HCT116 (cell line): ENCODE results near the gene CCDC81. TPM values are rescaled to one million over a fixed set of nuclear protein-coding genes. Genes with fewer than 3 reads are reported as not detected.

ENCODE experiments used
- ATAC-seq: fragments of 200-7000 bp; cut with Tn5 transposase; 2 replicates; pipeline ENCODE4 v1.9.1; 2020; ENCODE audit warnings: mild to moderate bottlenecking, moderate library complexity
- BruUV-seq: library from RNA; stranded (reverse); fragments of 400-500 nt; replicated peaks from 2 replicates; lab custom pipeline; 2021; lab: Mats Ljungman, UMichigan
- CTCF ChIA-PET: fragments of 300-600 bp; sonication (Branson Sonifier 250); formaldehyde crosslinking; loops from one replicate; lab custom pipeline; 2021; ENCODE audit warnings: antibody characterized with exemption; lab: Charles Lee
- POLR2A ChIA-PET: fragments of 300-600, 350-600 bp; sonication (Branson Sonifier 250); formaldehyde crosslinking; loops from one replicate; lab custom pipeline; 2021; ENCODE audit warnings: antibody characterized with exemption; lab: Charles Lee
- RAD21 ChIA-PET, 2 experiments: fragments of 300-600 bp; sonication (Branson Sonifier 250); formaldehyde crosslinking; loops; one replicate each; lab custom pipeline; 2023; ENCODE audit warnings: low total read pairs in 2 of 2; ENCODE audit not compliant: uncharacterized antibody in 2 of 2, unreplicated experiment in 2 of 2, low non-redundant PET in 1 of 2; lab: Charles Lee
- DNase-seq: peaks from one replicate; pipeline ENCODE4 v3.0.0-alpha.2; 2010; ENCODE audit warnings: low read depth, low spot score
- H2AFZ ChIP-seq: fragments of 200-600 bp; shearing (Covaris generic), sonication (generic); 2 replicates; pipeline ENCODE4 v1.6.1; 2017; ENCODE audit warnings: low read depth, mixed run types, mixed read lengths, antibody characterized with exemption, low read length; ENCODE audit not compliant: poor library complexity, severe bottlenecking
- H3K27ac ChIP-seq: 2 replicates; pipeline ENCODE4 v1.5.1; 2012; ENCODE audit warnings: low read depth, low read length
- H3K27me3 ChIP-seq: fragments of 200-600 bp; sonication (generic); 2 replicates; pipeline ENCODE4 v1.6.1; 2016; ENCODE audit warnings: mixed run types, low read length, mixed read lengths; ENCODE audit not compliant: insufficient read depth
- H3K36me3 ChIP-seq, 2 experiments: fragments of 200-500 bp in 1 of 2; fragments of 200-600 bp in 1 of 2; sonication (Bioruptor generic) in 1 of 2; sonication (generic) in 1 of 2; 2 replicates each; pipeline versions ENCODE4 v1.5.1 to v1.6.1; 2014 to 2016; ENCODE audit warnings: low read length in 2 of 2, inconsistent platforms in 1 of 2, mixed read lengths in 1 of 2, mixed run types in 1 of 2; ENCODE audit not compliant: insufficient read depth in 2 of 2, control insufficient read depth in 1 of 2
- H3K4me1 ChIP-seq, 2 experiments: fragments of 200-600 bp in 1 of 2; sonication (generic) in 1 of 2; 2 replicates each; pipeline versions ENCODE4 v1.5.1 to v1.6.1; 2012 to 2017; ENCODE audit warnings: low read length in 2 of 2, inconsistent platforms in 1 of 2, mild to moderate bottlenecking in 1 of 2, mixed read lengths in 1 of 2, mixed run types in 1 of 2, moderate library complexity in 1 of 2; ENCODE audit not compliant: insufficient read depth in 2 of 2, control insufficient read depth in 1 of 2
- H3K4me2 ChIP-seq: fragments of 200-600 bp; sonication (generic); 2 replicates; pipeline ENCODE4 v1.6.1; 2017; ENCODE audit warnings: mixed run types, low read length, mixed read lengths
- H3K4me3 ChIP-seq, 2 experiments: fragments of 200-600 bp in 1 of 2; sonication (generic) in 1 of 2; replicated peaks in 1 of 2; 2 replicates each; pipeline ENCODE4 v1.5.1; 2011 to 2016; ENCODE audit warnings: low read length in 2 of 2, control low read depth in 1 of 2, low read depth in 1 of 2, mild to moderate bottlenecking in 1 of 2, mixed read lengths in 1 of 2, mixed run types in 1 of 2
- H3K79me2 ChIP-seq: fragments of 200-600 bp; sonication (generic); 2 replicates; pipeline ENCODE4 v1.6.1; 2017; ENCODE audit warnings: mild to moderate bottlenecking, mixed run types, low read length, moderate library complexity, mixed read lengths; ENCODE audit not compliant: insufficient read depth
- H3K9ac ChIP-seq: fragments of 200-600 bp; sonication (generic); 2 replicates; pipeline ENCODE4 v1.6.1; 2016; ENCODE audit warnings: low read length, mixed read lengths
- H3K9me2 ChIP-seq: fragments of 200-600 bp; sonication (generic), shearing (Covaris generic); 2 replicates; pipeline ENCODE4 v1.6.1; 2017; ENCODE audit warnings: mixed run types, mild to moderate bottlenecking, moderate library complexity; ENCODE audit not compliant: insufficient read depth
- H3K9me3 ChIP-seq, 2 experiments: fragments of 200-500 bp in 1 of 2; fragments of 200-600 bp in 1 of 2; sonication (Bioruptor generic) in 1 of 2; sonication (generic) in 1 of 2; 2 replicates each; pipeline ENCODE4 v1.6.1; 2014 to 2017; ENCODE audit warnings: low read length in 2 of 2, mixed read lengths in 2 of 2, inconsistent platforms in 1 of 2, low read depth in 1 of 2, mild to moderate bottlenecking in 1 of 2, mixed run types in 1 of 2, moderate library complexity in 1 of 2; ENCODE audit not compliant: control insufficient read depth in 1 of 2, insufficient read depth in 1 of 2
- H4K20me1 ChIP-seq: fragments of 200-600 bp; sonication (generic), shearing (Covaris generic); 2 replicates; pipeline ENCODE4 v1.6.1; 2017; ENCODE audit warnings: mixed run types, mild to moderate bottlenecking, moderate library complexity; ENCODE audit not compliant: insufficient read depth
- CBX3 ChIP-seq: IDR thresholded peaks from 2 replicates; pipeline ENCODE4 v1.6.1; 2012; ENCODE audit warnings: low read depth
- CEBPB ChIP-seq: IDR thresholded peaks from 2 replicates; pipeline ENCODE4 v1.6.1; 2012; ENCODE audit warnings: low read depth
- EGR1 ChIP-seq: IDR thresholded peaks from 2 replicates; pipeline ENCODE4 v1.6.1; 2012; ENCODE audit warnings: low read depth
- ELF1 ChIP-seq: IDR thresholded peaks from 2 replicates; pipeline ENCODE4 v1.6.1; 2012; ENCODE audit warnings: low read depth, borderline replicate concordance
- EZH2phosphoT487 ChIP-seq: fragments of 200-600 bp; IDR thresholded peaks from 2 replicates; pipeline ENCODE4 v1.6.1; 2018; ENCODE audit warnings: antibody characterized with exemption, borderline replicate concordance
- JUND ChIP-seq: IDR thresholded peaks from 2 replicates; pipeline ENCODE4 v1.6.1; 2012
- POLR2A ChIP-seq: IDR thresholded peaks from 2 replicates; pipeline ENCODE4 v1.7.0; 2011; ENCODE audit warnings: borderline replicate concordance; ENCODE audit not compliant: insufficient read depth, insufficient read length; ENCODE audit errors: extremely low read depth
- RAD21 ChIP-seq: IDR thresholded peaks from 2 replicates; pipeline ENCODE4 v1.6.1; 2012; ENCODE audit warnings: low read depth, mild to moderate bottlenecking
- SIN3A ChIP-seq: IDR thresholded peaks from 2 replicates; pipeline ENCODE4 v1.6.1; 2012; ENCODE audit warnings: low read depth
- TCF7L2 ChIP-seq: IDR thresholded peaks from 2 replicates; pipeline ENCODE4 v1.7.0; 2011; ENCODE audit warnings: borderline replicate concordance, inconsistent platforms; ENCODE audit not compliant: insufficient read depth, insufficient read length; ENCODE audit errors: extremely low read depth
- YY1 ChIP-seq: IDR thresholded peaks from 2 replicates; pipeline ENCODE4 v1.6.1; 2011; ENCODE audit warnings: low read length, low read depth, moderate library complexity, mild to moderate bottlenecking; ENCODE audit not compliant: insufficient replicate concordance; ENCODE audit errors: extremely low read depth
- ZBTB33 ChIP-seq: IDR thresholded peaks from 2 replicates; pipeline ENCODE4 v1.6.1; 2011; ENCODE audit warnings: mild to moderate bottlenecking, low read length, moderate library complexity; ENCODE audit not compliant: insufficient replicate concordance; ENCODE audit errors: extremely low read depth
- ZFX ChIP-seq: fragments of 450-650 bp; IDR thresholded peaks from 2 replicates; pipeline ENCODE4 v1.6.1; 2017
- intact Hi-C: fragments of 100-400 bp; cut with micrococcal nuclease; formaldehyde crosslinking; loops from 2 replicates; pipeline ENCODE4 v1.10.0; 2022
- total RNA-seq: library from RNA; stranded (reverse); gene quantifications from one replicate; pipeline ENCODE4 v1.2.1, GENCODE V29; 2021; ENCODE audit not compliant: unreplicated experiment
- TF ChIP-seq, protein P1 (sequence below): IDR thresholded peaks from 2 replicates; pipeline ENCODE4 v1.6.1; 2012
- TF ChIP-seq, protein P2 (sequence below): IDR thresholded peaks from 2 replicates; pipeline ENCODE4 v1.6.1; 2012; ENCODE audit warnings: low read depth

The CCDC81 gene
- total RNA-seq, 1 experiment from 2014 or later: 0.69 TPM

- BruUV-seq: no TSS peak
- RAD21 ChIA-PET: no interaction called here
- ATAC-seq (no peak), DNase-seq (no peak)
- POLR2A ChIA-PET: no interaction called here
- no peak overlapping the region for H3K9ac ChIP-seq
- H3K36me3 ChIP-seq: no peaks in the 10 kb centered on the region
- H2AFZ ChIP-seq: no peak overlapping the region
- no peaks in the 10 kb centered on the region for H3K9me3 ChIP-seq
- intact Hi-C loops: no loop called here
- H3K79me2 ChIP-seq: no peaks in the 10 kb centered on the region
- H4K20me1 ChIP-seq: no peaks in the 10 kb centered on the region
- CTCF ChIA-PET: no interaction called here
- H3K9me2 ChIP-seq: no peaks in the 10 kb centered on the region
- no peaks in the 10 kb centered on the region for H3K27me3 ChIP-seq
- H3K27ac ChIP-seq: no peak overlapping the region
- TF ChIP-seq TCF7L2: no peak
- no peak for TF ChIP-seq CBX3
- TF ChIP-seq SIN3A: no peak
- TF ChIP-seq ZBTB33: no peak
- TF ChIP-seq ELF1: no peak
- TF ChIP-seq, protein P1, sequence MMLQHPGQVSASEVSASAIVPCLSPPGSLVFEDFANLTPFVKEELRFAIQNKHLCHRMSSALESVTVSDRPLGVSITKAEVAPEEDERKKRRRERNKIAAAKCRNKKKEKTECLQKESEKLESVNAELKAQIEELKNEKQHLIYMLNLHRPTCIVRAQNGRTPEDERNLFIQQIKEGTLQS: no peak
- no peak for TF ChIP-seq CEBPB
- TF ChIP-seq RAD21: no peak
- no peak for TF ChIP-seq POLR2A
- peaks cover 9 to 17% of the 10 kb centered on the region in 2 experiments for H3K4me1 ChIP-seq
- no peak overlapping the region for H3K4me2 ChIP-seq
- H3K4me3 ChIP-seq: no peak overlapping the region
Measured at GRCh38 chr11:86438685-86439084, 64.0 kb downstream of the CCDC81 start.

DNA sequence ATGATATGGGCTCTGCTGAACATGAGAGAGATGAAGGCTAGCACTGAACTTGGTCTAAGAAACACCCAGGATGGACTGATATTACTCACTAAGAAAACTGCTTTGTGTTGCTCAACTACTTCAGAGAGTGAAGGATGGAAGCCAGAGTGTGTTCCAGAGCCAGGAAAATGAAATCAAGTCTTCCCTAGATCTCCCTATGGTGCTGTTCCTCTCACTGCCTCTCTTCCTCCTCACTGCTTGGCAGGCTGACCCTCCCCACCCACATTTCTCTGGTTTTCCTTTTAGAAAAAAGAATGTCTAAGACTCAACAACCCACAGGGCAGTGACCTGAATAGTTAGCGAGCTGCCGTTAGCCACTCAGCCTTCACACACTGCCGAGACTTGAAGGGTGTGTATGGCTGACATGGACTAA is 65.6 kb downstream of the CCDC81 start:
- H2AFZ ChIP-seq: no peak overlapping the region
- H3K27ac ChIP-seq: no peak overlapping the region
- no peaks in the 10 kb centered on the region for H3K27me3 ChIP-seq
- POLR2A ChIA-PET: no interaction called here
- H3K9me3 ChIP-seq: no peaks in the 10 kb centered on the region
- no TSS peak for BruUV-seq
- no peaks in the 10 kb centered on the region for H3K36me3 ChIP-seq
- no peaks in the 10 kb centered on the region for H3K9me2 ChIP-seq
- CTCF ChIA-PET: no interaction called here
- no peaks in the 10 kb centered on the region for H3K79me2 ChIP-seq
- no peak for ATAC-seq
- intact Hi-C loops: no loop called here
- no peak overlapping the region for H3K4me2 ChIP-seq
- no peak overlapping the region for H3K4me3 ChIP-seq
- DNase-seq: no peak
- no peak overlapping the region for H3K9ac ChIP-seq
- no peaks in the 10 kb centered on the region for H4K20me1 ChIP-seq
- RAD21 ChIA-PET: no interaction called here
- peaks cover 9 to 17% of the 10 kb centered on the region in 2 experiments for H3K4me1 ChIP-seq
- no peak for TF ChIP-seq EZH2phosphoT487
- no peak for TF ChIP-seq EGR1
- TF ChIP-seq YY1: no peak
- TF ChIP-seq, protein P2, sequence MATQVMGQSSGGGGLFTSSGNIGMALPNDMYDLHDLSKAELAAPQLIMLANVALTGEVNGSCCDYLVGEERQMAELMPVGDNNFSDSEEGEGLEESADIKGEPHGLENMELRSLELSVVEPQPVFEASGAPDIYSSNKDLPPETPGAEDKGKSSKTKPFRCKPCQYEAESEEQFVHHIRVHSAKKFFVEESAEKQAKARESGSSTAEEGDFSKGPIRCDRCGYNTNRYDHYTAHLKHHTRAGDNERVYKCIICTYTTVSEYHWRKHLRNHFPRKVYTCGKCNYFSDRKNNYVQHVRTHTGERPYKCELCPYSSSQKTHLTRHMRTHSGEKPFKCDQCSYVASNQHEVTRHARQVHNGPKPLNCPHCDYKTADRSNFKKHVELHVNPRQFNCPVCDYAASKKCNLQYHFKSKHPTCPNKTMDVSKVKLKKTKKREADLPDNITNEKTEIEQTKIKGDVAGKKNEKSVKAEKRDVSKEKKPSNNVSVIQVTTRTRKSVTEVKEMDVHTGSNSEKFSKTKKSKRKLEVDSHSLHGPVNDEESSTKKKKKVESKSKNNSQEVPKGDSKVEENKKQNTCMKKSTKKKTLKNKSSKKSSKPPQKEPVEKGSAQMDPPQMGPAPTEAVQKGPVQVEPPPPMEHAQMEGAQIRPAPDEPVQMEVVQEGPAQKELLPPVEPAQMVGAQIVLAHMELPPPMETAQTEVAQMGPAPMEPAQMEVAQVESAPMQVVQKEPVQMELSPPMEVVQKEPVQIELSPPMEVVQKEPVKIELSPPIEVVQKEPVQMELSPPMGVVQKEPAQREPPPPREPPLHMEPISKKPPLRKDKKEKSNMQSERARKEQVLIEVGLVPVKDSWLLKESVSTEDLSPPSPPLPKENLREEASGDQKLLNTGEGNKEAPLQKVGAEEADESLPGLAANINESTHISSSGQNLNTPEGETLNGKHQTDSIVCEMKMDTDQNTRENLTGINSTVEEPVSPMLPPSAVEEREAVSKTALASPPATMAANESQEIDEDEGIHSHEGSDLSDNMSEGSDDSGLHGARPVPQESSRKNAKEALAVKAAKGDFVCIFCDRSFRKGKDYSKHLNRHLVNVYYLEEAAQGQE: no peak
- TF ChIP-seq JUND: no peak
- TF ChIP-seq ZBTB33: no peak
- TF ChIP-seq ZFX: no peak
